Activated naive CD4-positive, alpha-beta T cell treated with anti-CD3 and anti-CD28 coated beads, Interleukin-2, amount 50 U/mL, for 72 hours (primary cell): ENCODE measurements around the gene BTBD9. TPM values are rescaled to one million over a fixed set of nuclear protein-coding genes. Genes with fewer than 3 reads are reported as not detected.

Experiments used
- ATAC-seq, 2 donors: fragments of 150-1000 bp; cut with Tn5 transposase; 2 replicates each; pipeline ENCODE4 v1.10.0; 2021; ENCODE audit warnings: mild to moderate bottlenecking in 2 of 2, moderate library complexity in 2 of 2
- DNase-seq, 2 donors: peaks; one replicate each; pipeline ENCODE4 v3.0.0; 2021 to 2022; ENCODE audit warnings: low spot score in 2 of 2
- H3K27ac Mint-ChIP-seq, 2 donors: one replicate each; pipeline ENCODE4 v1.8.0; 2022; ENCODE audit warnings: mild to moderate bottlenecking in 2 of 2, mixed read lengths in 2 of 2
- H3K36me3 Mint-ChIP-seq, 2 donors: one replicate each; pipeline ENCODE4 v1.8.0; 2022; ENCODE audit warnings: mixed read lengths in 2 of 2
- H3K9me3 Mint-ChIP-seq, 2 donors: one replicate each; pipeline ENCODE4 v1.8.0; 2022; ENCODE audit warnings: mixed read lengths in 2 of 2
- total RNA-seq, 2 donors: library from RNA; stranded (reverse); gene quantifications; one replicate each; pipeline ENCODE4 v1.2.3, GENCODE V29; 2022

BTBD9 gene
- total RNA-seq, 2 donors from 2014 or later: 10.5 to 18.8 TPM

GRCh38 chr6:38656896-38657295, 17.2 kb upstream of the BTBD9 start:
- no peaks in the 10 kb centered on the region for H3K36me3 Mint-ChIP-seq
- no peak for ATAC-seq
- no peaks in the 10 kb centered on the region for H3K9me3 Mint-ChIP-seq

GRCh38 chr6:38654263-38654662, 14.5 kb upstream of the BTBD9 start:
- DNase-seq (no peak), ATAC-seq (no peak)
- Mint-ChIP-seq H3K27ac (peak overlapping the region in 1 of 2 donors; percentile 17), H3K9me3 (peaks cover 0 to 4% of the 10 kb centered on the region in 2 donors), H3K36me3 (no peaks in the 10 kb centered on the region)

More at GRCh38 chr6:38656896-38657295, 17.2 kb upstream of the BTBD9 start:
- DNase-seq: no peak
- no peak overlapping the region for H3K27ac Mint-ChIP-seq

- ATAC-seq: no peak
- no peaks in the 10 kb centered on the region for H3K36me3 Mint-ChIP-seq
- H3K27ac Mint-ChIP-seq: no peak overlapping the region
- DNase-seq: no peak
- H3K9me3 Mint-ChIP-seq: peaks cover 0 to 4% of the 10 kb centered on the region in 2 donors
Observed at GRCh38 chr6:38651121-38651784, 11.5 kb upstream of the BTBD9 start.

- DNase-seq: no peak
- Mint-ChIP-seq H3K27ac (no peak overlapping the region), H3K36me3 (no peaks in the 10 kb centered on the region), H3K9me3 (peaks cover 0 to 4% of the 10 kb centered on the region in 2 donors)
- peak in 1 of 2 donors; percentile 32 for ATAC-seq
Observed at GRCh38 chr6:38650207-38650752, 10.6 kb upstream of the BTBD9 start.

GRCh38 chr6:38649744-38650143, 10.0 kb upstream of the BTBD9 start:
- peaks cover 0 to 4% of the 10 kb centered on the region in 2 donors for H3K9me3 Mint-ChIP-seq
- ATAC-seq (no peak), DNase-seq (no peak)
- H3K36me3 Mint-ChIP-seq: no peaks in the 10 kb centered on the region
- H3K27ac Mint-ChIP-seq: no peak overlapping the region

- Mint-ChIP-seq H3K27ac (no peak overlapping the region), H3K36me3 (no peaks in the 10 kb centered on the region), H3K9me3 (peaks cover 0 to 4% of the 10 kb centered on the region in 2 donors)
- ATAC-seq (no peak), DNase-seq (no peak)
Observed at GRCh38 chr6:38648629-38649028, 8.9 kb upstream of the BTBD9 start.

- ATAC-seq (no peak), DNase-seq (no peak)
- H3K27ac Mint-ChIP-seq: peak overlapping the region in 1 of 2 donors; percentile 17
- no peaks in the 10 kb centered on the region for H3K36me3 Mint-ChIP-seq
- H3K9me3 Mint-ChIP-seq: peaks cover 0 to 2% of the 10 kb centered on the region in 2 donors
Observed at GRCh38 chr6:38646166-38646878, 6.6 kb upstream of the BTBD9 start.

- Mint-ChIP-seq H3K27ac (no peak overlapping the region), H3K36me3 (no peaks in the 10 kb centered on the region), H3K9me3 (no peaks in the 10 kb centered on the region)
- DNase-seq (no peak), ATAC-seq (no peak)
Observed at GRCh38 chr6:38644951-38645350, 5.2 kb upstream of the BTBD9 start.

GRCh38 chr6:38640216-38640909, 634 bp upstream of the BTBD9 start:
- H3K27ac Mint-ChIP-seq: peak overlapping the region; percentile 92 to 94
- no peaks in the 10 kb centered on the region for H3K36me3 Mint-ChIP-seq
- DNase-seq (no peak), ATAC-seq (peak in 1 of 2 donors; percentile 22)
- H3K9me3 Mint-ChIP-seq: no peaks in the 10 kb centered on the region

- Mint-ChIP-seq H3K36me3 (no peaks in the 10 kb centered on the region), H3K27ac (peak overlapping the region; percentile 94), H3K9me3 (no peaks in the 10 kb centered on the region)
- ATAC-seq (peak; percentile 72 to 77), DNase-seq (peak; percentile 59 to 65)
Observed at GRCh38 chr6:38638941-38639497, 710 bp downstream of the BTBD9 start.

- Mint-ChIP-seq H3K9me3 (no peaks in the 10 kb centered on the region), H3K27ac (no peak overlapping the region), H3K36me3 (no peaks in the 10 kb centered on the region)
- DNase-seq: no peak
- ATAC-seq: no peak
Observed at GRCh38 chr6:38637756-38638155, 2.0 kb downstream of the BTBD9 start.

GRCh38 chr6:38636027-38636426, 3.7 kb downstream of the BTBD9 start:
- DNase-seq (no peak), ATAC-seq (no peak)
- Mint-ChIP-seq H3K9me3 (no peaks in the 10 kb centered on the region), H3K36me3 (no peaks in the 10 kb centered on the region), H3K27ac (no peak overlapping the region)

GRCh38 chr6:38634518-38634917, 5.2 kb downstream of the BTBD9 start:
- ATAC-seq (no peak), DNase-seq (no peak)
- no peaks in the 10 kb centered on the region for H3K9me3 Mint-ChIP-seq
- H3K27ac Mint-ChIP-seq: no peak overlapping the region
- H3K36me3 Mint-ChIP-seq: no peaks in the 10 kb centered on the region

GRCh38 chr6:38632490-38632889, 7.2 kb downstream of the BTBD9 start:
- DNase-seq: no peak
- no peak overlapping the region for H3K27ac Mint-ChIP-seq
- no peak for ATAC-seq
- no peaks in the 10 kb centered on the region for H3K9me3 Mint-ChIP-seq
- no peaks in the 10 kb centered on the region for H3K36me3 Mint-ChIP-seq

GRCh38 chr6:38631186-38631783, 8.4 kb downstream of the BTBD9 start:
- H3K36me3 Mint-ChIP-seq: no peaks in the 10 kb centered on the region
- peak; percentile 47 to 52 for ATAC-seq

GRCh38 chr6:38625217-38625616, 14.5 kb downstream of the BTBD9 start:
- no peak for ATAC-seq
- Mint-ChIP-seq H3K9me3 (no peaks in the 10 kb centered on the region), H3K36me3 (peaks cover 0 to 5% of the 10 kb centered on the region in 2 donors), H3K27ac (no peak overlapping the region)
- no peak for DNase-seq

More at GRCh38 chr6:38631186-38631783, 8.4 kb downstream of the BTBD9 start:
- H3K27ac Mint-ChIP-seq: no peak overlapping the region
- no peak for DNase-seq
- H3K9me3 Mint-ChIP-seq: no peaks in the 10 kb centered on the region
